GM12878 (cell line): ENCODE results near the gene TK2. TPM values are rescaled to one million over a fixed set of nuclear protein-coding genes. Genes with fewer than 3 reads are reported as not detected.

Experiments used
- ATAC-seq: fragments of 200-7000 bp; cut with Tn5 transposase; 3 replicates; pipeline ENCODE4 v1.9.1; 2020; ENCODE audit warnings: mild to moderate bottlenecking, moderate library complexity
- BruUV-seq: library from RNA; stranded (reverse); fragments of 400-500 nt; replicated peaks from 2 replicates; lab custom pipeline; 2021; lab: Mats Ljungman, UMichigan
- CTCF ChIA-PET: fragments of 300-600 bp; sonication (Branson Sonifier 250); formaldehyde crosslinking; extraction: SDS; loops from one replicate; lab custom pipeline; 2021; ENCODE audit warnings: inconsistent platforms; lab: Yijun Ruan, JAX
- POLR2A ChIA-PET: fragments of 350-600 bp; formaldehyde crosslinking; extraction: SDS; loops from one replicate; lab custom pipeline; 2021; ENCODE audit warnings: inconsistent platforms; lab: Charles Lee
- RAD21 ChIA-PET: fragments of 300-600 bp; sonication (Branson Sonifier 250); formaldehyde crosslinking; loops from one replicate; lab custom pipeline; 2023; ENCODE audit warnings: antibody characterized with exemption; ENCODE audit not compliant: unreplicated experiment; lab: Charles Lee
- SMC1A ChIA-PET: fragments of 300-600 bp; sonication (Branson Sonifier 250); formaldehyde crosslinking; loops from one replicate; lab custom pipeline; 2023; ENCODE audit not compliant: unreplicated experiment, uncharacterized antibody; lab: Charles Lee
- DNase-seq: peaks from one replicate; pipeline ENCODE4 v3.0.0-alpha.2; 2011; ENCODE audit warnings: low read depth, low spot score
- FAIRE-seq: peaks from 3 replicates; lab custom pipeline; 2011; peaks lifted over from hg19 to GRCh38; lab: Jason Lieb, UNC
- H2AFZ ChIP-seq: 2 replicates; pipeline ENCODE4 v1.6.0; 2011; ENCODE audit warnings: low read depth, low read length, control low read depth; ENCODE audit not compliant: control insufficient read depth
- H3K27ac ChIP-seq: 2 replicates; pipeline ENCODE4 v1.5.1; 2011; ENCODE audit warnings: control low read depth; ENCODE audit not compliant: control insufficient read depth, insufficient read depth
- H3K27me3 ChIP-seq, 2 experiments: replicated peaks in 1 of 2; 2 replicates each; pipeline versions ENCODE4 v1.6.0 to v1.6.1; 2011; ENCODE audit warnings: low read length in 1 of 2; ENCODE audit not compliant: control insufficient read depth in 2 of 2, insufficient read depth in 2 of 2
- H3K36me3 ChIP-seq, 2 experiments: 2 replicates each; pipeline ENCODE4 v1.5.1; 2011; ENCODE audit warnings: low read length in 1 of 2; ENCODE audit not compliant: control insufficient read depth in 2 of 2, insufficient read depth in 2 of 2
- H3K4me1 ChIP-seq: 2 replicates; pipeline ENCODE4 v1.6.1; 2011; ENCODE audit warnings: mild to moderate bottlenecking, low read length, moderate library complexity, mixed read lengths; ENCODE audit not compliant: control insufficient read depth, insufficient read depth
- H3K4me2 ChIP-seq: 2 replicates; pipeline ENCODE4 v1.6.0; 2011; ENCODE audit warnings: control low read depth; ENCODE audit not compliant: control insufficient read depth, insufficient read depth
- H3K4me3 ChIP-seq: fragments of 200-600 bp; sonication (generic); 2 replicates; pipeline ENCODE4 v1.5.1; 2016
- H3K79me2 ChIP-seq: 2 replicates; pipeline ENCODE4 v1.6.0; 2011; ENCODE audit warnings: low read length; ENCODE audit not compliant: control insufficient read depth, insufficient read depth
- H3K9ac ChIP-seq: 2 replicates; pipeline ENCODE4 v1.8.0; 2011; ENCODE audit warnings: low read length, control low read depth, mixed read lengths; ENCODE audit not compliant: control insufficient read depth, insufficient read depth
- H3K9me3 ChIP-seq: replicated peaks from 3 replicates; pipeline ENCODE4 v1.5.1; 2011; ENCODE audit warnings: mild to moderate bottlenecking, low read length; ENCODE audit not compliant: control insufficient read depth, insufficient read depth
- H4K20me1 ChIP-seq: 2 replicates; pipeline ENCODE4 v1.6.0; 2011; ENCODE audit not compliant: control insufficient read depth, insufficient read depth
- ATF7 ChIP-seq: fragments of 450-650 bp; IDR thresholded peaks from 2 replicates; pipeline ENCODE4 v1.6.1; 2016; ENCODE audit warnings: low read depth, mild to moderate bottlenecking
- ETV6 ChIP-seq, 2 experiments: fragments of 450-650 bp in 1 of 2; IDR thresholded peaks in 1 of 2; conservative IDR thresholded peaks in 1 of 2; 2 replicates each; pipeline ENCODE4 v1.6.1; 2014; ENCODE audit warnings: antibody characterized with exemption in 1 of 2, borderline replicate concordance in 1 of 2, low read depth in 1 of 2, mild to moderate bottlenecking in 1 of 2, moderate library complexity in 1 of 2
- EZH2 ChIP-seq: IDR thresholded peaks from 2 replicates; pipeline ENCODE4 v1.6.1; 2012; ENCODE audit warnings: low read depth, mild to moderate bottlenecking, control low read depth, inconsistent platforms, low read length, borderline replicate concordance; ENCODE audit not compliant: control insufficient read depth
- FOXK2 ChIP-seq: fragments of 450-650 bp; IDR thresholded peaks from 2 replicates; pipeline ENCODE4 v1.6.1; 2017; ENCODE audit warnings: mild to moderate bottlenecking, moderate library complexity
- HDGF ChIP-seq: fragments of 450-650 bp; IDR thresholded peaks from 2 replicates; pipeline ENCODE4 v1.6.1; 2016; ENCODE audit warnings: antibody characterized with exemption
- JUNB ChIP-seq: IDR thresholded peaks from 2 replicates; pipeline ENCODE4 v1.6.1; 2016; ENCODE audit warnings: antibody characterized with exemption, mild to moderate bottlenecking
- NFXL1 ChIP-seq: fragments of 450-650 bp; IDR thresholded peaks from 2 replicates; pipeline ENCODE4 v1.6.1; 2017; ENCODE audit warnings: antibody characterized with exemption, mild to moderate bottlenecking, borderline replicate concordance
- NFYB ChIP-seq: IDR thresholded peaks from 2 replicates; pipeline ENCODE4 v1.6.1; 2011; ENCODE audit warnings: low read depth, mild to moderate bottlenecking, low read length, improper control_type of control experiment, moderate library complexity; ENCODE audit not compliant: insufficient read depth
- POU2F2 ChIP-seq: IDR thresholded peaks from 3 replicates; pipeline ENCODE4 v1.6.1; 2011; ENCODE audit warnings: low read depth, mild to moderate bottlenecking, low read length, borderline replicate concordance
- RUNX3 ChIP-seq: IDR thresholded peaks from 2 replicates; pipeline ENCODE4 v1.6.1; 2012; ENCODE audit warnings: low read length, inconsistent platforms
- SMAD5 ChIP-seq: IDR thresholded peaks from 2 replicates; pipeline ENCODE4 v1.6.1; 2016; ENCODE audit warnings: antibody characterized with exemption, low read depth
- WRNIP1 ChIP-seq: IDR thresholded peaks from 2 replicates; pipeline ENCODE4 v1.6.1; 2011; ENCODE audit warnings: low read depth, low read length, improper control_type of control experiment, borderline replicate concordance
- whole genome bisulfite sequencing: methylation state at CpG from one replicate; pipeline ENCODE4 v1.1.6; 2016; ENCODE audit warnings: low lambda C conversion rate; ENCODE audit not compliant: insufficient replicate concordance, insufficient coverage; ENCODE audit errors: missing lambda C conversion rate; 5-methylcytosine and 5-hydroxymethylcytosine counted together
- in situ Hi-C: fragments of 300-500 bp; cut with MboI; formaldehyde crosslinking; loops from 9 replicates; pipeline ENCODE4 v1.14.3; 2018; ENCODE audit warnings: mixed read lengths
- intact Hi-C: fragments of 100-400 bp; cut with micrococcal nuclease; formaldehyde crosslinking; loops from one replicate; pipeline ENCODE4 v1.14.2; 2022; ENCODE audit not compliant: unreplicated experiment
- polyA plus RNA-seq, 11 experiments: library from polyadenylated mRNA; depleted of rRNA in 4 of 11; unstranded in 6 of 11; stranded (reverse) in 5 of 11; fragments of >200 nt; fragmentation: Nextera tagmentation in 4 of 11; fragmentation: Illumina TruSeq in 1 of 11; extraction: Ambion mirVana in 4 of 11; extraction: Trizol in 1 of 11; gene quantifications; 1 replicate in 1 of 11; 2 replicates in 10 of 11; pipeline versions ENCODE4 v1.2.1 to v1.2.3, GENCODE V29; 2011 to 2016; ENCODE audit warnings: inconsistent platforms in 2 of 11, missing spikeins in 2 of 11, low read depth in 1 of 11
- total RNA-seq, 4 experiments: library from RNA; depleted of rRNA in 3 of 4; stranded (reverse); fragments of >200 nt in 3 of 4; fragmentation: Illumina TruSeq in 1 of 4; extraction: Trizol in 1 of 4; gene quantifications; 2 replicates each; pipeline versions ENCODE4 v1.2.1 to v1.2.3, GENCODE V29; 2013 to 2021
- TF ChIP-seq, protein P1 (sequence below): fragments of 450-650 bp; formaldehyde crosslinking; IDR thresholded peaks from 2 replicates; pipeline ENCODE4 v1.4.0; 2022; ENCODE audit warnings: mild to moderate bottlenecking, moderate library complexity
- TF ChIP-seq, protein P2 (sequence below): fragments of 450-650 bp; IDR thresholded peaks from 2 replicates; pipeline ENCODE4 v1.6.1; 2018; ENCODE audit warnings: borderline replicate concordance, mild to moderate bottlenecking; ENCODE audit not compliant: partially characterized antibody
- TF ChIP-seq, protein P3 (sequence below): fragments of 450-650 bp; IDR thresholded peaks from 2 replicates; pipeline ENCODE4 v1.6.1; 2017; ENCODE audit warnings: low read depth, mild to moderate bottlenecking, moderate library complexity

The TK2 gene
- total and polyA plus RNA-seq, 10 of the 15 experiments (the other 5 are each of a cell fraction or from before 2014, with no cell fraction given): 1.3 to 12.4 (median 3.0) TPM

DNA sequence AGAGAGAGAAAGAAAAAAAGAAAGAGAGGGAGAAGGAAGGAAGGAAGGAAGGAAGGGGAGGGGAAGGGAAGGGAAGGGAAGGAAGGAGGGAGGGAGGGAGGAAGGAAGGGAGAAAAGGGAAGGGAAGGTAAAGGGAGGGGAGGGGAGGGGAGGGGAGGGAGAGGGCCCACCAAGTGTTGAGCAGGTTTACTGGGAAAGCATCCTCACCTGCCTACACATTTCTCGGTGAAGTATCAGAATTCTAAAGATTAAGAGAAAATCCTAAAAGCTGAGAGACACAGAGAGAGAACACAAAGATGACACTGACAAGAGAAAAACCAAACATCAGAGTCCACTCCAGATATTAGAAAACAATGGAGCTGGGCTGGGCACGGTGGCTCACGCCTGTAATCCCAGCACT lies 42.3 kb upstream of the TK2 start (continued):
- TF ChIP-seq, protein P1, sequence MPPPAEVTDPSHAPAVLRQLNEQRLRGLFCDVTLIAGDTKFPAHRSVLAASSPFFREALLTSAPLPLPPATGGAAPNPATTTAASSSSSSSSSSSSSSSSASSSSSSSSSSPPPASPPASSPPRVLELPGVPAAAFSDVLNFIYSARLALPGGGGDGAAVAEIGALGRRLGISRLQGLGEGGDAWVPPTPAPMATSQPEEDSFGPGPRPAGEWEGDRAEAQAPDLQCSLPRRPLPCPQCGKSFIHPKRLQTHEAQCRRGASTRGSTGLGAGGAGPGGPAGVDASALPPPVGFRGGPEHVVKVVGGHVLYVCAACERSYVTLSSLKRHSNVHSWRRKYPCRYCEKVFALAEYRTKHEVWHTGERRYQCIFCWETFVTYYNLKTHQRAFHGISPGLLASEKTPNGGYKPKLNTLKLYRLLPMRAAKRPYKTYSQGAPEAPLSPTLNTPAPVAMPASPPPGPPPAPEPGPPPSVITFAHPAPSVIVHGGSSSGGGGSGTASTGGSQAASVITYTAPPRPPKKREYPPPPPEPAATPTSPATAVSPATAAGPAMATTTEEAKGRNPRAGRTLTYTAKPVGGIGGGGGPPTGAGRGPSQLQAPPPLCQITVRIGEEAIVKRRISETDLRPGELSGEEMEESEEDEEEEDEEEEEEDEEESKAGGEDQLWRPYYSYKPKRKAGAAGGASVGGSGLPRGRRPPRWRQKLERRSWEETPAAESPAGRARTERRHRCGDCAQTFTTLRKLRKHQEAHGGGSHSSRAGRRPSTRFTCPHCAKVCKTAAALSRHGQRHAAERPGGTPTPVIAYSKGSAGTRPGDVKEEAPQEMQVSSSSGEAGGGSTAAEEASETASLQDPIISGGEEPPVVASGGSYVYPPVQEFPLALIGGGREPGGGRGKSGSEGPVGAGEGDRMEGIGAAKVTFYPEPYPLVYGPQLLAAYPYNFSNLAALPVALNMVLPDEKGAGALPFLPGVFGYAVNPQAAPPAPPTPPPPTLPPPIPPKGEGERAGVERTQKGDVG (CRISPR knock-in tag): no peak
- TF ChIP-seq, all 136 proteins: peak for 0

GRCh38 chr16:66591018-66591417 lies 41.1 kb upstream of the TK2 start:
- Histone ChIP-seq H3K79me2 (no peaks in the 10 kb centered on the region), H3K4me3 (no peak overlapping the region), H3K9me3 (no peaks in the 10 kb centered on the region; the same call in 2 of the 3 replicates), H3K27ac (no peak overlapping the region), H2AFZ (no peak overlapping the region), H3K36me3 (no peaks in the 10 kb centered on the region), H4K20me1 (no peaks in the 10 kb centered on the region), H3K27me3 (peaks cover 0 to 4% of the 10 kb centered on the region in 2 experiments; a peak in 1 of 4 replicates), H3K9ac (no peak overlapping the region), H3K4me1 (peaks cover 4% of the 10 kb centered on the region), H3K4me2 (no peak overlapping the region)
- ATAC-seq (no peak), DNase-seq (no peak), FAIRE-seq (no peak)
- SMC1A ChIA-PET: interaction anchor here (0.7 to 2.6 kb wide), 14 partner anchors 8 to 234 kb away, joined by 3 to 30 read pairs (median 6); partner anchors contain the start of genes CKLF and CMTM3
- RAD21 ChIA-PET: interaction anchor here (0.9 to 3.1 kb wide), 10 partner anchors 13 to 185 kb away, joined by 3 to 51 read pairs (median 8); partner anchors contain the start of genes CKLF and CMTM3
- intact Hi-C loops: no loop called here
- CTCF ChIA-PET: interaction anchor here (0.6 to 3.1 kb wide), 21 partner anchors 8 to 277 kb away, joined by 3 to 61 read pairs (median 7); partner anchors contain the start of gene CMTM3
- POLR2A ChIA-PET: interaction anchor here (2.0 kb wide), 1 partner anchor 13 kb away, joined by 4 read pairs; no protein-coding TSS in a partner anchor
- BruUV-seq: no TSS peak
- WGBS: 84% methylated on average over 4 of the region's 4 CpGs
- in situ Hi-C loops: no loop called here
- no peak for TF ChIP-seq ETV6 (conservative IDR thresholded peaks at IDR 0.05 in 1 of 2, IDR thresholded peaks at IDR 0.05 in 1 of 2; ENCODE audit: borderline replicate concordance in 1 of 2, low read depth in 1 of 2)
- no peak for TF ChIP-seq POU2F2
- no peak for TF ChIP-seq RUNX3
- TF ChIP-seq HDGF: no peak
- no peak for TF ChIP-seq SMAD5
- no peak for TF ChIP-seq EZH2
- no peak for TF ChIP-seq FOXK2
- no peak for TF ChIP-seq JUNB
- no peak for TF ChIP-seq ATF7
- TF ChIP-seq NFYB: no peak
- no peak for TF ChIP-seq WRNIP1
- TF ChIP-seq NFXL1: no peak
- TF ChIP-seq, protein P2, sequence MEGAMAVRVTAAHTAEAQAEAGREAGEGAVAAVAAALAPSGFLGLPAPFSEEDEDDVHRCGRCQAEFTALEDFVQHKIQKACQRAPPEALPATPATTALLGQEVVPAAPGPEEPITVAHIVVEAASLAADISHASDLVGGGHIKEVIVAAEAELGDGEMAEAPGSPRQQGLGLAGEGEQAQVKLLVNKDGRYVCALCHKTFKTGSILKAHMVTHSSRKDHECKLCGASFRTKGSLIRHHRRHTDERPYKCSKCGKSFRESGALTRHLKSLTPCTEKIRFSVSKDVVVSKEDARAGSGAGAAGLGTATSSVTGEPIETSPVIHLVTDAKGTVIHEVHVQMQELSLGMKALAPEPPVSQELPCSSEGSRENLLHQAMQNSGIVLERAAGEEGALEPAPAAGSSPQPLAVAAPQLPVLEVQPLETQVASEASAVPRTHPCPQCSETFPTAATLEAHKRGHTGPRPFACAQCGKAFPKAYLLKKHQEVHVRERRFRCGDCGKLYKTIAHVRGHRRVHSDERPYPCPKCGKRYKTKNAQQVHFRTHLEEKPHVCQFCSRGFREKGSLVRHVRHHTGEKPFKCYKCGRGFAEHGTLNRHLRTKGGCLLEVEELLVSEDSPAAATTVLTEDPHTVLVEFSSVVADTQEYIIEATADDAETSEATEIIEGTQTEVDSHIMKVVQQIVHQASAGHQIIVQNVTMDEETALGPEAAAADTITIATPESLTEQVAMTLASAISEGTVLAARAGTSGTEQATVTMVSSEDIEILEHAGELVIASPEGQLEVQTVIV: no peak
- TF ChIP-seq, protein P3, sequence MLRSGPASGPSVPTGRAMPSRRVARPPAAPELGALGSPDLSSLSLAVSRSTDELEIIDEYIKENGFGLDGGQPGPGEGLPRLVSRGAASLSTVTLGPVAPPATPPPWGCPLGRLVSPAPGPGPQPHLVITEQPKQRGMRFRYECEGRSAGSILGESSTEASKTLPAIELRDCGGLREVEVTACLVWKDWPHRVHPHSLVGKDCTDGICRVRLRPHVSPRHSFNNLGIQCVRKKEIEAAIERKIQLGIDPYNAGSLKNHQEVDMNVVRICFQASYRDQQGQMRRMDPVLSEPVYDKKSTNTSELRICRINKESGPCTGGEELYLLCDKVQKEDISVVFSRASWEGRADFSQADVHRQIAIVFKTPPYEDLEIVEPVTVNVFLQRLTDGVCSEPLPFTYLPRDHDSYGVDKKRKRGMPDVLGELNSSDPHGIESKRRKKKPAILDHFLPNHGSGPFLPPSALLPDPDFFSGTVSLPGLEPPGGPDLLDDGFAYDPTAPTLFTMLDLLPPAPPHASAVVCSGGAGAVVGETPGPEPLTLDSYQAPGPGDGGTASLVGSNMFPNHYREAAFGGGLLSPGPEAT: no peak
